Measurements from ENCODE around the gene TSPAN11.

TSPAN11 gene

GRCh38 chr12:30913323-30913722 lies 13.2 kb upstream of the TSPAN11 start:
- no peak for DNase-seq

GRCh38 chr12:30914986-30915591 lies 11.5 kb upstream of the TSPAN11 start:
- no peak for DNase-seq

GRCh38 chr12:30923057-30923456 lies 3.5 kb upstream of the TSPAN11 start:
- no peak for DNase-seq

GRCh38 chr12:30925607-30926242 lies 823 bp upstream of the TSPAN11 start:
- DNase-seq: no peak

GRCh38 chr12:30927222-30927611 lies 669 bp downstream of the TSPAN11 start:
- DNase-seq: no peak

GRCh38 chr12:30928356-30929244 lies 2.1 kb downstream of the TSPAN11 start:
- no peak for DNase-seq

GRCh38 chr12:30930238-30930637 lies 3.7 kb downstream of the TSPAN11 start:
- DNase-seq: no peak

GRCh38 chr12:30930641-30931040 lies 4.1 kb downstream of the TSPAN11 start:
- no peak for DNase-seq

- no peak for DNase-seq
These were observed 6.3 kb downstream of the TSPAN11 start for GRCh38 chr12:30932881-30933280.

- no peak for DNase-seq
These were observed 8.3 kb downstream of the TSPAN11 start for GRCh38 chr12:30934811-30935210.

- no peak for DNase-seq
These were observed 9.5 kb downstream of the TSPAN11 start for GRCh38 chr12:30936036-30936435.

GRCh38 chr12:30939234-30939633 lies 12.7 kb downstream of the TSPAN11 start:
- no peak for DNase-seq

GRCh38 chr12:30942486-30942885 lies 15.9 kb downstream of the TSPAN11 start:
- no peak for DNase-seq

- DNase-seq: no peak
These were observed 16.4 kb downstream of the TSPAN11 start for GRCh38 chr12:30942936-30943335.

- no peak for DNase-seq
These were observed 19.1 kb downstream of the TSPAN11 start for GRCh38 chr12:30945443-30946164.

- no peak for DNase-seq
These were observed 25.5 kb downstream of the TSPAN11 start for GRCh38 chr12:30952015-30952414.

- DNase-seq: peak; percentile 32
These were observed 26.7 kb downstream of the TSPAN11 start for GRCh38 chr12:30953257-30953656.

GRCh38 chr12:30953951-30954751 lies 27.6 kb downstream of the TSPAN11 start:
- DNase-seq: no peak

GRCh38 chr12:30955214-30955613 lies 28.7 kb downstream of the TSPAN11 start:
- no peak for DNase-seq

- no peak for DNase-seq
These were observed 32.7 kb downstream of the TSPAN11 start for GRCh38 chr12:30959110-30959710.

- no peak for DNase-seq
These were observed 33.2 kb downstream of the TSPAN11 start for GRCh38 chr12:30959778-30960177.

- no peak for DNase-seq
These were observed 34.5 kb downstream of the TSPAN11 start for GRCh38 chr12:30961030-30961429.

Data from NCI-H510A (cell line).